K562 (cell line): Measurements from ENCODE around the gene SHE. TPM values are rescaled to one million over a fixed set of nuclear protein-coding genes. Genes with fewer than 3 reads are reported as not detected.

Source experiments
- ATAC-seq: fragments of 200-7000 bp; cut with Tn5 transposase; 3 replicates; pipeline ENCODE4 v1.9.1; 2020; ENCODE audit warnings: moderate library complexity
- BruUV-seq: library from RNA; stranded (reverse); fragments of 400-500 nt; replicated peaks from 2 replicates; lab custom pipeline; 2021; lab: Mats Ljungman, UMichigan
- CTCF ChIA-PET: fragments of 300-600 bp; formaldehyde crosslinking; extraction: SDS; loops from one replicate; lab custom pipeline; 2021; ENCODE audit warnings: low intra/inter-chr PET ratio; lab: Yijun Ruan, JAX
- POLR2A ChIA-PET: fragments of 300-600, 350-650 bp; sonication (Branson Sonifier 250); formaldehyde crosslinking; extraction: SDS; loops from one replicate; lab custom pipeline; 2021; ENCODE audit warnings: antibody characterized with exemption, inconsistent platforms; lab: Yijun Ruan, JAX
- DNase-seq, 4 experiments: peaks; one replicate each; pipeline versions ENCODE4 v3.0.0 to v3.0.0-alpha.2; 2011 to 2018; ENCODE audit warnings: low spot score in 3 of 4, mixed read lengths in 3 of 4; ENCODE audit errors: extremely low read depth in 1 of 4
- FAIRE-seq: peaks from 2 replicates; lab custom pipeline; 2011; peaks lifted over from hg19 to GRCh38; lab: Jason Lieb, UNC
- H2AFZ ChIP-seq: 2 replicates; pipeline ENCODE4 v1.6.0; 2011; ENCODE audit warnings: low read depth, low read length, control low read depth, inconsistent platforms
- H3K27ac ChIP-seq: fragments of 200-600 bp; 3 replicates; pipeline ENCODE4 v1.8.0; 2011; ENCODE audit warnings: low read depth, mild to moderate bottlenecking, control low read depth, inconsistent platforms, low read length, moderate library complexity, mixed read lengths; ENCODE audit errors: extremely low read depth
- H3K27me3 ChIP-seq, 2 experiments: fragments of 300-600 bp in 1 of 2; 2 replicates in 1 of 2; 3 replicates in 1 of 2; pipeline versions ENCODE4 v1.6.0 to v1.8.0; 2011; ENCODE audit warnings: inconsistent platforms in 2 of 2, low read length in 2 of 2, mild to moderate bottlenecking in 1 of 2, mixed read lengths in 1 of 2, moderate library complexity in 1 of 2; ENCODE audit not compliant: control insufficient read depth in 2 of 2, insufficient read depth in 2 of 2
- H3K36me3 ChIP-seq: fragments of 300-600 bp; 3 replicates; pipeline ENCODE4 v1.8.0; 2011; ENCODE audit warnings: mild to moderate bottlenecking, low read length, inconsistent platforms; ENCODE audit not compliant: control insufficient read depth, insufficient read depth
- H3K4me1 ChIP-seq, 2 experiments: fragments of 200-600 bp in 1 of 2; replicated peaks in 1 of 2; 2 replicates in 1 of 2; 3 replicates in 1 of 2; pipeline versions ENCODE4 v1.5.1 to v1.8.0; 2011; ENCODE audit warnings: inconsistent platforms in 2 of 2, low read length in 2 of 2, mild to moderate bottlenecking in 1 of 2, mixed read lengths in 1 of 2, moderate library complexity in 1 of 2; ENCODE audit not compliant: control insufficient read depth in 2 of 2, insufficient read depth in 2 of 2
- H3K4me2 ChIP-seq: 2 replicates; pipeline ENCODE4 v1.6.1; 2011; ENCODE audit warnings: low read length, control low read depth, inconsistent platforms, mixed read lengths; ENCODE audit not compliant: insufficient read depth
- H3K4me3 ChIP-seq: fragments of 200-600 bp; sonication (generic), shearing (Covaris generic); 2 replicates; pipeline ENCODE4 v1.5.1; 2016; ENCODE audit warnings: control low read depth, inconsistent platforms
- H3K79me2 ChIP-seq: fragments of 200-600 bp; 3 replicates; pipeline ENCODE4 v1.8.0; 2011; ENCODE audit warnings: low read length, inconsistent platforms; ENCODE audit not compliant: control insufficient read depth, insufficient read depth
- H3K9ac ChIP-seq, 2 experiments: 2 replicates each; pipeline versions ENCODE4 v1.6.0 to v1.6.1; 2011; ENCODE audit warnings: low read depth in 2 of 2, low read length in 2 of 2, control low read depth in 1 of 2, inconsistent platforms in 1 of 2, mild to moderate bottlenecking in 1 of 2, mixed read lengths in 1 of 2; ENCODE audit not compliant: insufficient read depth in 1 of 2
- H3K9me1 ChIP-seq: one replicate; pipeline ENCODE4 v1.6.0; 2011; ENCODE audit warnings: inconsistent platforms, mild to moderate bottlenecking, low read length, moderate library complexity; ENCODE audit not compliant: control insufficient read depth, insufficient read depth
- H3K9me3 ChIP-seq: replicated peaks from 2 replicates; pipeline ENCODE4 v1.5.1; 2011; ENCODE audit warnings: low read depth, low read length, inconsistent platforms; ENCODE audit not compliant: control insufficient read depth, insufficient read depth
- H4K20me1 ChIP-seq: replicated peaks from 2 replicates; pipeline ENCODE4 v1.6.1; 2011; ENCODE audit warnings: low read length, inconsistent platforms, mixed read lengths; ENCODE audit not compliant: control insufficient read depth, insufficient read depth
- C11orf30 ChIP-seq: fragments of 450-650 bp; IDR thresholded peaks from 2 replicates; pipeline ENCODE4 v1.6.1; 2016; ENCODE audit warnings: low read depth, mild to moderate bottlenecking
- CREB1 ChIP-seq, 2 experiments: sonication (generic) in 1 of 2; formaldehyde crosslinking in 1 of 2; IDR thresholded peaks; 2 replicates each; pipeline versions ENCODE4 v1.6.1 to v1.8.0; 2012 to 2022; ENCODE audit warnings: inconsistent platforms in 1 of 2, mild to moderate bottlenecking in 1 of 2, missing genetic modification reagents in 1 of 2, moderate library complexity in 1 of 2
- DMBX1 ChIP-seq: fragments of 250-450 bp; sonication (Bioruptor Pico); IDR thresholded peaks from 2 replicates; pipeline ENCODE4 v1.8.0; 2022; ENCODE audit warnings: inconsistent platforms, mild to moderate bottlenecking, moderate library complexity, borderline replicate concordance
- FOXP4 ChIP-seq: sonication (generic); formaldehyde crosslinking; IDR thresholded peaks from 2 replicates; pipeline ENCODE4 v1.8.0; 2022; ENCODE audit warnings: mild to moderate bottlenecking, missing genetic modification reagents, borderline replicate concordance
- GTF2B ChIP-seq: IDR thresholded peaks from 2 replicates; pipeline ENCODE4 v1.6.1; 2011; ENCODE audit not compliant: insufficient read length; ENCODE audit errors: extremely low read depth
- NCOA2 ChIP-seq, 2 experiments: fragments of 450-650 bp; IDR thresholded peaks; 2 replicates each; pipeline ENCODE4 v1.6.1; 2018; ENCODE audit warnings: mild to moderate bottlenecking in 2 of 2, moderate library complexity in 1 of 2; ENCODE audit not compliant: partially characterized antibody in 2 of 2
- PRPF4 ChIP-seq: fragments of 200-400 bp; formaldehyde crosslinking; IDR thresholded peaks from one replicate; pipeline ENCODE4 v1.6.1; 2017; ENCODE audit warnings: low read length, low read depth, mild to moderate bottlenecking; ENCODE audit not compliant: insufficient read depth, poor library complexity, severe bottlenecking
- SRSF9 ChIP-seq: fragments of 200-400 bp; formaldehyde crosslinking; IDR thresholded peaks from 2 replicates; pipeline ENCODE4 v1.6.1; 2017; ENCODE audit warnings: low read depth, low read length, borderline replicate concordance
- SUPT5H ChIP-seq: fragments of 450-650 bp; IDR thresholded peaks from 2 replicates; pipeline ENCODE4 v1.6.1; 2016
- TFAM ChIP-seq: fragments of 250-450 bp; sonication (Bioruptor Pico); conservative IDR thresholded peaks from 2 replicates; pipeline ENCODE4 v1.5.0; 2021; ENCODE audit warnings: mild to moderate bottlenecking, moderate library complexity
- TOE1 ChIP-seq, 2 experiments: fragments of 450-650 bp in 1 of 2; sonication (generic) in 1 of 2; formaldehyde crosslinking in 1 of 2; IDR thresholded peaks; 2 replicates each; pipeline versions ENCODE4 v1.7.1 to v1.8.0; 2016 to 2022; ENCODE audit warnings: borderline replicate concordance in 2 of 2, mild to moderate bottlenecking in 2 of 2, antibody characterized with exemption in 1 of 2, inconsistent platforms in 1 of 2, low read depth in 1 of 2, missing genetic modification reagents in 1 of 2, moderate library complexity in 1 of 2
- TRIM28 ChIP-seq: fragments of 450-650 bp; IDR thresholded peaks from 2 replicates; pipeline ENCODE4 v1.6.1; 2017
- ZFX ChIP-seq: sonication (generic); formaldehyde crosslinking; IDR thresholded peaks from 2 replicates; pipeline ENCODE4 v1.8.0; 2022; ENCODE audit warnings: mild to moderate bottlenecking, missing genetic modification reagents, moderate library complexity
- ZNF143 ChIP-seq: sonication (generic); formaldehyde crosslinking; IDR thresholded peaks from 2 replicates; pipeline ENCODE4 v1.9.0; 2022; ENCODE audit warnings: mild to moderate bottlenecking, missing genetic modification reagents
- ZNF316 ChIP-seq: fragments of 450-650 bp; IDR thresholded peaks from 2 replicates; pipeline ENCODE4 v1.6.1; 2016
- ZNF551 ChIP-seq: fragments of 250-450 bp; sonication (Bioruptor Pico); IDR thresholded peaks from 2 replicates; pipeline ENCODE4 v1.5.0; 2021; ENCODE audit warnings: mild to moderate bottlenecking, moderate library complexity
- ZNF75A ChIP-seq: fragments of 450-650 bp; formaldehyde crosslinking; IDR thresholded peaks from 2 replicates; pipeline ENCODE4 v1.4.0; 2020; ENCODE audit warnings: mild to moderate bottlenecking
- ZSCAN29 ChIP-seq: fragments of 450-650 bp; IDR thresholded peaks from 2 replicates; pipeline ENCODE4 v1.6.1; 2017
- WGBS: fragments of 100-300 bp; shearing (Covaris generic); methylation state at CpG from one replicate; pipeline ENCODE4 v1.1.6; 2016; ENCODE audit warnings: low coverage, mixed read lengths; ENCODE audit not compliant: insufficient coverage; ENCODE audit errors: missing lambda C conversion rate; 5-methylcytosine and 5-hydroxymethylcytosine counted together
- in situ Hi-C: fragments of 300-500 bp; cut with MboI; formaldehyde crosslinking; loops from 4 replicates; pipeline ENCODE4 v1.15.0; 2018; ENCODE audit warnings: inconsistent platforms, mixed read lengths
- intact Hi-C: fragments of 100-400 bp; cut with micrococcal nuclease; formaldehyde crosslinking; loops from 2 replicates; pipeline ENCODE4 v1.14.2; 2022
- polyA plus RNA-seq, 8 experiments: library from polyadenylated mRNA; depleted of rRNA in 4 of 8; stranded (reverse) in 5 of 8; unstranded in 3 of 8; fragments of >200 nt; fragmentation: Nextera tagmentation in 2 of 8; fragmentation: Illumina TruSeq in 1 of 8; extraction: Ambion mirVana in 2 of 8; extraction: Trizol in 1 of 8; gene quantifications; 2 replicates each; pipeline versions ENCODE4 v1.2.1 to v1.2.3, GENCODE V29; 2011 to 2014; ENCODE audit warnings: inconsistent platforms in 1 of 8, missing spikeins in 1 of 8
- total RNA-seq, 7 experiments: library from RNA; depleted of rRNA in 6 of 7; stranded (reverse); fragments of >200 nt in 6 of 7; fragmentation: Illumina TruSeq in 2 of 7; extraction: Trizol in 2 of 7; gene quantifications; 2 replicates each; pipeline versions ENCODE4 v1.2.1 to v1.2.3, GENCODE V29; 2011 to 2021; ENCODE audit warnings: low replicate concordance in 1 of 7

Gene SHE
- total and polyA plus RNA-seq, 9 of the 15 experiments (the other 6 are each of a cell fraction or from before 2014, with no cell fraction given) = 0.01 to 0.05 TPM; not detected in 7

- in situ Hi-C loops = no loop called here
- H3K36me3 ChIP-seq = no peaks in the 10 kb centered on the region
- H3K9me3 ChIP-seq = no peaks in the 10 kb centered on the region
- no peak overlapping the region for H2AFZ ChIP-seq
- BruUV-seq = no TSS peak
- DNase-seq (no peak), ATAC-seq (no peak), FAIRE-seq (no peak)
- H3K9ac ChIP-seq = no peak overlapping the region
- WGBS = 10% methylated on average over 11 of the region's 11 CpGs
- H3K27me3 ChIP-seq = peaks cover 30 to 51% of the 10 kb centered on the region in 2 experiments
- POLR2A ChIA-PET = interaction anchor here (0.6 kb wide), 1 partner anchor 163 kb away, joined by 3 read pairs; no protein-coding TSS in a partner anchor
- H4K20me1 ChIP-seq = no peaks in the 10 kb centered on the region
- intact Hi-C loops = no loop called here
- no peaks in the 10 kb centered on the region for H3K9me1 ChIP-seq
- no peak overlapping the region for H3K4me2 ChIP-seq
- H3K4me3 ChIP-seq = no peak overlapping the region
- peaks cover 0 to 4% of the 10 kb centered on the region in 2 experiments; a peak in 1 of 5 replicates for H3K4me1 ChIP-seq
- no peak for TF ChIP-seq SUPT5H
- TF ChIP-seq ZNF75A (CRISPR knock-in tag) = no peak
- no peak for TF ChIP-seq GTF2B
- TF ChIP-seq ZFX (CRISPR knock-in tag) = no peak
- TF ChIP-seq TRIM28 = no peak
- no peak for TF ChIP-seq ZNF143
- TF ChIP-seq DMBX1 (CRISPR knock-in tag) = no peak
- no peak for TF ChIP-seq ZSCAN29
- no peak for TF ChIP-seq NCOA2 (IDR thresholded peaks at IDR 0.05; ENCODE audit: partially characterized antibody in 2 of 2)
- TF ChIP-seq PRPF4 = no peak
- no peak for TF ChIP-seq TOE1 (IDR thresholded peaks at IDR 0.05; ENCODE audit: borderline replicate concordance)
- no peak for TF ChIP-seq TOE1 (CRISPR knock-in tag; IDR thresholded peaks at IDR 0.05; ENCODE audit: borderline replicate concordance, low read depth)
- TF ChIP-seq ZNF551 = no peak
- TF ChIP-seq FOXP4 (CRISPR knock-in tag) = no peak
- TF ChIP-seq SRSF9 = no peak
- peak; percentile 48; the same call in 1 of the 2 replicates for TF ChIP-seq ZNF316
- no peak for TF ChIP-seq CREB1 (IDR thresholded peaks at IDR 0.05)
- no peak for TF ChIP-seq CREB1 (CRISPR knock-in tag; IDR thresholded peaks at IDR 0.05)
- peak; percentile 46; the same call in 1 of the 2 replicates for TF ChIP-seq C11orf30
- no peak for TF ChIP-seq TFAM
- CTCF ChIA-PET = no interaction called here
- H3K27ac ChIP-seq = no peak overlapping the region
- no peaks in the 10 kb centered on the region for H3K79me2 ChIP-seq
Observed at GRCh38 chr1:154517661-154518060, 15.4 kb upstream of the SHE start.
